ENCODE results near the gene KAT8.

- TF ChIP-seq, protein P1, sequence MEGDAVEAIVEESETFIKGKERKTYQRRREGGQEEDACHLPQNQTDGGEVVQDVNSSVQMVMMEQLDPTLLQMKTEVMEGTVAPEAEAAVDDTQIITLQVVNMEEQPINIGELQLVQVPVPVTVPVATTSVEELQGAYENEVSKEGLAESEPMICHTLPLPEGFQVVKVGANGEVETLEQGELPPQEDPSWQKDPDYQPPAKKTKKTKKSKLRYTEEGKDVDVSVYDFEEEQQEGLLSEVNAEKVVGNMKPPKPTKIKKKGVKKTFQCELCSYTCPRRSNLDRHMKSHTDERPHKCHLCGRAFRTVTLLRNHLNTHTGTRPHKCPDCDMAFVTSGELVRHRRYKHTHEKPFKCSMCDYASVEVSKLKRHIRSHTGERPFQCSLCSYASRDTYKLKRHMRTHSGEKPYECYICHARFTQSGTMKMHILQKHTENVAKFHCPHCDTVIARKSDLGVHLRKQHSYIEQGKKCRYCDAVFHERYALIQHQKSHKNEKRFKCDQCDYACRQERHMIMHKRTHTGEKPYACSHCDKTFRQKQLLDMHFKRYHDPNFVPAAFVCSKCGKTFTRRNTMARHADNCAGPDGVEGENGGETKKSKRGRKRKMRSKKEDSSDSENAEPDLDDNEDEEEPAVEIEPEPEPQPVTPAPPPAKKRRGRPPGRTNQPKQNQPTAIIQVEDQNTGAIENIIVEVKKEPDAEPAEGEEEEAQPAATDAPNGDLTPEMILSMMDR (IDR thresholded peaks at IDR 0.05): no peak
- TF ChIP-seq POLR2A (IDR thresholded peaks at IDR 0.05): no peak
Measured at GRCh38 chr16:31129568-31130335, 12.3 kb downstream of the KAT8 start.
